Activated CD8-positive, alpha-beta memory T cell treated with anti-CD3 and anti-CD28 coated beads for 48 hours (primary cell): ENCODE measurements around the gene EPRS1.
"Not testable (repeated sequence)": the region's sequence is repeated elsewhere in the genome, so short reads cannot be mapped to it uniquely, and the experiment has no call there.

Experiments
- DNase-seq, 3 experiments: peaks; one replicate each; pipeline ENCODE4 v3.0.0-alpha.2; 2020; ENCODE audit warnings: low read depth in 2 of 3, low spot score in 2 of 3

The EPRS1 gene

DNA sequence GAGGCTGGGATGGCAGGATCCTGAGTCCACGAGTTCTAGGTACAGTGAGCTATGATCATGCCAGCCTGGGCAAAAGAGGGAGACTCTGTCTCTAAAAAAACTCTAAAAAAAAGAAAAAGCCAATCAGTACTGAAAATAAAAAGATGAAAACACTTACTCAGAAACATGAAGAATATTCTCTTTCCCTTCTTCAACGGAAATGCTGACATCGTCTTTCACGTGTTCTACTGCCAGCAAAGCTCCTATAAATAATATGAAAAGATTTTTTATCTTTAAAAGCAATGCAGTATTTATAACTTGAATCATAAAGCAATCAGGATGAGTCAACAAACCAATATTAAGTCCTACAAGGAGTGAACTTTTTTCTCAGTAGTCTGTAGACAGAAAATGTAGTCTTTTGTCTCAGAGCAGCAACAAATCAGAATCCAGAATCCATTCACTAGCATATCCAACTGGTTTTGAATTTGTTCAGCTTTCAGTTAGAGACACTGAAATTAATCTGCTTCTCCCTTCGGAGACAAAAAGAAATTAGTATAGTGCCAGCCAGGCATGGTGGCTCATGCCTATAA lies 6.2 kb downstream of the EPRS1 start:
- DNase-seq: no peak

GRCh38 chr1:220038640-220039039 lies 7.7 kb downstream of the EPRS1 start:
- no peak for DNase-seq

- DNase-seq: not testable (repeated sequence)
These were observed 8.5 kb downstream of the EPRS1 start for GRCh38 chr1:220037810-220038209.

- no peak for DNase-seq
These were observed 13.4 kb downstream of the EPRS1 start for GRCh38 chr1:220032911-220033310.

GRCh38 chr1:220031287-220031686 lies 15.0 kb downstream of the EPRS1 start:
- no peak for DNase-seq

GRCh38 chr1:220028346-220028895 lies 17.9 kb downstream of the EPRS1 start:
- DNase-seq: no peak

DNA sequence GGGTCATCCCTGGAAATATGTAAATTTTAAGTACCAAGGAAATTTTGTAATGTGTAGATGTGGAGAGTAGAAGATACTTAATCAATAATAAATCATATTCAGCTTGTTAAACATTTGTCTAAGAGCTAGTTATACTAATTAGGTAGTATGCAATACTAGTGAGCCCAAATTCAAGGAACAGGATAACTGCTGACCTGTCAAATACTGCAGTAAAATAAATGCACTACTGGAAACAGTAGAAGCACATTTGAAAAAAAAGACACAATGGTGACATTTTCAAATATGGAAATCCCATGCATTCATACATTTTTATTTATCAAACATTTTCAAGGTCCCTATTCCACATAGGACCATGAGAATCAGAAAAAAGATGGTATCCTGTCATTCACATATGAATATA lies 27.2 kb downstream of the EPRS1 start:
- DNase-seq: no peak

GRCh38 chr1:220013497-220013896 lies 32.8 kb downstream of the EPRS1 start:
- no peak for DNase-seq

- DNase-seq: no peak
These were observed 34.0 kb downstream of the EPRS1 start for GRCh38 chr1:220012259-220012658.

- no peak for DNase-seq
These were observed 34.7 kb downstream of the EPRS1 start for GRCh38 chr1:220011620-220012019.

GRCh38 chr1:220007438-220007837 lies 38.9 kb downstream of the EPRS1 start:
- DNase-seq: no peak

DNA sequence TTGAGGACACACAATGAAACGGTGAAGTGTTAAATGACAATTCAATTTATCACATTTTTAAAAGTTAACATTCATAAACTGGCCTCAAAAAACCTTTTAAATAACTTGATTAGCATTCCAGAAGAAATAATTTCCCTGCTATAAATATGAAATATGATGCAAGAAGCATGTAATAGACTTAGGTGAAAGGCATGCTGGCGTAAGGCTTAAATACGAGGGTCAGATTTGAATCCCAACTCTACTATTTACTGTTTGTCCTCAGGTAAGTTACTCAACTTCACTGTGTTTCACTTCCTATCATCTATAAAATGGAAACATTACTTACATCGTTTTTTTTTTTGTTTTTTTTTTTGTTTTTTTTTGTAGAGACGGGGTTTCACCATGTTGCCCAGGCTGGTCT lies 40.8 kb downstream of the EPRS1 start:
- DNase-seq: no peak

- no peak for DNase-seq
These were observed 42.5 kb downstream of the EPRS1 start for GRCh38 chr1:220003610-220004299.

DNA sequence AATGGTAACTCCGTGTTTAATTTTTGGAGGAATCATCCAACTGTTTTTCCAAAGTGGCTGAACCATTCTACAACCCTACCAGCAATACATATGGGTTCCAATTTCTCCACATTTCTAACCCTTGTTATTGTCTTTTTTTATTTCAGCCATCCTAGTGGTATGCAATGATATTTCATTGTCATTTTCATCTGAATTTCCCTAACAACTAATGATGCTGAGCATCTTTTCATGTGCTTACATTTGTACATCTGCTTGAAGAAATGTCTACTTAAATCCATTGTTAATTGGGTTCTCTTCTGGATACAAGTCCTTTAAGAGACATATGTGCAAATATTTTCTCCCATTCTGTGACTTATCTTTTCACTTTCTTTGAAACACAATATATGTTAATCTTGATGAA lies 43.3 kb downstream of the EPRS1 start:
- DNase-seq: no peak

DNA sequence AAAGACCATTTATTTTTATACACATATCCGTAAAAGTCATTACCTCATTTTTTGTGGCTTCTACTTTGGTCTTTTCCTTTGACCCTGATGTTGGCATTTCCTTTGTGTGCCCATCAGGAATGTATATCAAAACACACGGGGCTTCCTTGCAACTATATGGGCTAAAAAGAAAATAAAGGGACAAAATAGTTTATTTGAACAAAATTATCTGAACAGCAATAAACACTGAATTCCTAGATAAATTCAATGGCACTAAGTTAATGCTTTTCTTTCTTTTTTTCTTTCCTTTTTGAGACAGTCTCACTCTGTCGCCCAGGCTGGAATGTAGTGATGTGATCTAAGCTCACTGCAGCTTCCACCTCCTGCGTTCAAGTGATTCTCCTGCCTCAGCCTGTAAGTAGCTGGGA lies 45.2 kb downstream of the EPRS1 start:
- no peak for DNase-seq

- no peak for DNase-seq
These were observed 46.5 kb downstream of the EPRS1 start for GRCh38 chr1:219999821-220000220.
